A172 (cell line): ENCODE results near the gene ZNF771. TPM values are rescaled to one million over a fixed set of nuclear protein-coding genes. Genes with fewer than 3 reads are reported as not detected.

Experiments
- DNase-seq: peaks from one replicate; pipeline ENCODE4 v3.0.0-alpha.2; 2015; ENCODE audit warnings: low spot score
- total RNA-seq: library from RNA; depleted of rRNA; stranded (reverse); fragments of >200 nt; shearing (Covaris generic); gene quantifications from 2 replicates; pipeline ENCODE4 v1.2.3, GENCODE V29; 2014; rRNA removed

The ZNF771 gene
- total RNA-seq = 19.2 and 27.4 TPM in 2 replicates

DNA sequence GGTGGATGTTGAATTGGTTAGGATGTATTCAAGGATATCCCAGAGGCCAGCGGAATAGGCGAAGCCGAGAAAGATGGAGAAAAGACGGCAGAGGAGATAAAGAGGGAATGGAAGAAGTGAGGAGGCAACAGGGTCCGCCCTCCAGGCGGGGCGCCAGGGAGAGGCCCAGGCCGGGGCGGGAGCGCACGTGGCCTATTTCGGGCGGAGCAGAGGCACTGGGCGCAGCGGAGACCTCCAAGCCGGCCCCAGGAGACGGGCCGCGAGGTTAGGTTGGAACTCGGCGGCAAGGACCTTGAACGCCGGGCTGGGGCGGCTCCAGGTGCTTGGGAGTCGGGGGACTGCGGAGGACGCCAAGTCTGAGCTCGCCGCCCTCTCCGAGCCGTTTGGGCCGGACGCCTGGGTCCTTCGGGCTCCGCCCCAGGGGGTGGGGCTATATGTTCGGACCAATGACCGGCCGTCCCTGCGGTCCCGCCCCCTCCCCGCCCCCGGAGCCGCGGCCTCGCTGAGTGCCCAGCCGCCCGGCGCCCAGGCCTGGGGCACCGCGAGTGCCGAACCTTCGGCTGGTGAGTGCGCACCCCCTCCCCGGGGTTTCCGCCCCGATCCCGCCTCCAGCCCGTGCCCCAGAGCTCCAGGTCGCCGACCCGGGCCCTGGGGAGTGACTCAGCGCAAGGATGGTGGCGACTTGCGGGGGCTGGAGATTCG lies at the start of gene ZNF771:
Gene ZNF771 (plus strand): TSS at position 505 of the 702 bp plus-strand sequence. CDS start 448 bp downstream, outside the sequence.
- peak; percentile 82 for DNase-seq

DNA sequence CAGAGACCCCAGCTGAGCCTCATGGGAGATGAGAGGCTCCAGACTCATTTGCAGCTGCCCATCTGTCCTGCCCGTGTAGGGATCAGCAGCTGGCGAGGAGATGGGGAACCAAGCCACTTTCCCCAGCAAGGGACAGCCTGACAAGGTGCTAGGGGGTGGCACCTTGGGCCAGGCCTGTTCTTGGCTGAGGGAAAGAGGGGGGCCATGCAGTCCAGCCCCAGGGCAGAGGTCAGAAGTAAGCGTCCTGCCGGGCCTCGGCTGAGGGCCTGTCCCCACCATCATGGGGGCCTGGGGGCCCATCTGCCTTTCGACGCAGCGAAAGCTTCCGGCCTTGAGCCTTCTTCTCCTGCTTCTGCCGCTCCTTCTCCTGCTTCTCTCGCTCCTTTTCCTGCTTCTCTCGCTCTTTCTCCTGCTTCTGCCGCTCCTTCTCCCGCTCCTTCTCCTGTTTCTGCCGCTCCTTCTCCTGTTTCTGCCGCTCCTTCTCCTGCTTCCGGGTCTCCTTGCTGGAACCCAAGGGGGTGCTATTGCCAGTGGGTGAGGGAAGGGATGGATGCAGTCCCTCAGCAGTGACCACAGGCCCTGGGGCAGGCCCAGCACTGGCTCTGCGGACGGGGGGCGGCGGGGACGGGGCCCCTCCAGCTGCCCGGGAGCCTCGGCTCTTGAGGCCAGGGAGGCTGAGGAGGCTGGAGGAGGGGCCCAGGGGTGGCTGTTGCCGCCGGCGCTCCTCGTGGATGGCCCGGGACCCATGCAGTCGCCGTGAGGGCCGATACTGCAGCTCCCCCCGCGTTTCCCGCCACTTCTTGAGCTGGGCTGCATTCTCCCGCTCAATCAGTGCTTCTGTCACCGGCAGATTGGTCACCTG lies 49.5 kb upstream of the ZNF771 start:
- DNase-seq = no peak

DNA sequence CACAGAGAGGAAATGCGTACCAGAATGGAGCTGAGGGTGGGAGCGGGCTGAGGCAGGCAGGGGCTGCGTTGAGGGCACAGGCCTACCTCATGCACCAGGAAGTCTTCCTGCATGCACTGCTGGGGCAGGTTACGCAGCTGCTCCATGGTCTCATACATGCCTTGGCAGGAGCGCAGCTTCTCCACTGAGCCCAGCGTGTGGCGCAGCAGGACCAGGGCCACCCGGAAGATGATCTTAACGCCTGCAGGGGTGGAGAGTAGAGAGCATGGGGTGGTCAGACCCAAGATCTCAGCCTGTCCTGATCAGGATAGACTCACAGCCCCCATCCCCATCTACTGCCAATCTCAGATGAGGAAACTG lies 48.8 kb upstream of the ZNF771 start:
- no peak for DNase-seq

DNA sequence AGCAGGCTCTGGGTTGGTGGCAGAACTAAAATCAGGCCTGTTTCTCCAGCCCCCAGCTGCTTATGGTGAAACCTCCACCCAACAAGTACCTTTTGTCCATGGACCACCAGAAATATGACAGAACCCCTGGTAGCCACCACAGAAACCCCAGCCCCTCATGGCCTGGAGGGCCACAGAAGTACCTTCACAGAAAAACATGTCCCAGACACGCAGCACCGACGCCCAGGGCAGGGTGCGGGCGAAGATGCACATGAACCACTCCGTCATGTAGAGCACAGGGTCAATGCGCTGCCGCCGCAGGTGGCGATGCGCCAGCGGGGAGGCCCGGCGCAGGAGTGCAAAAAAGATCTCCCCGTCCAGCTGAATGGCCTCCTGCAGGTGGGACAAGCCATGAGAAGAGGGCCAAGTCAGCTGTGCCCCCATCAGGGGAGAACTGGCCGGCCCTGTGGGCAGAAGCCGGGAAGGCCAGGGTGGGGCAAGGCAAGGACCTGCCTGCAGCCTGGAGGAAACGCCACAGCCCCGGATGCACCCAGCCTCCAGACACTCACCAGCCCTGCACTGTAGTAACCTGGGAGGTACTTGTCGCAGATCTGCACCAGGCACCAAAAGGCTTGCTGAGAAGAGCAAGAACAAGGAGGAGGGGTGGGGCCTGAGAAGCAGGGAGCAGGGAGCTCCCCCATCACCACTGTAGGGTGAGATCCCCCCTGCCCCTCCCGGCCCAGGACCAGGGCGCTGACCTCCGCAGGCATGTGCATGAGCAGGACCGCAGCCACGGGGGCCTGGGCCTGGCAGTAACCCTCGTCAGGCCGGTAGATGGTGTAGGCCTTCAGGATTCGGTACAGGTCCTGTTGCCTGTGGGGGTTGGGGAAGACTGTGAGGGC lies 48.2 kb upstream of the ZNF771 start:
- DNase-seq = no peak

DNA sequence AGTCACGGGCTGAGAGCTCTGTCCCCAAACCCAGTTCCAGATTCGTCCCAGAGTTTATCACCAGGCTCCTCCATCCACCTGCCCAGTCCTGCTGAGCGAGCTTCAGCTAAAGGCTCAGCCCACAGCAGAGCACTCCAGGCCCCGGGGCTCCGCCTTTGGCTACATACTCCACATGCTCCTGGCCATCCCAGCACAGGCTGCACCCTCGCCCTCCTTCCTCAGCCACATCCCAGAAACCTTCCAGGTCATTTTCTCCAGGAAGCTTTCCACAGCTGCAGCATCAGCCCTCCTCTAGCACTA lies 47.6 kb upstream of the ZNF771 start:
- DNase-seq = no peak

DNA sequence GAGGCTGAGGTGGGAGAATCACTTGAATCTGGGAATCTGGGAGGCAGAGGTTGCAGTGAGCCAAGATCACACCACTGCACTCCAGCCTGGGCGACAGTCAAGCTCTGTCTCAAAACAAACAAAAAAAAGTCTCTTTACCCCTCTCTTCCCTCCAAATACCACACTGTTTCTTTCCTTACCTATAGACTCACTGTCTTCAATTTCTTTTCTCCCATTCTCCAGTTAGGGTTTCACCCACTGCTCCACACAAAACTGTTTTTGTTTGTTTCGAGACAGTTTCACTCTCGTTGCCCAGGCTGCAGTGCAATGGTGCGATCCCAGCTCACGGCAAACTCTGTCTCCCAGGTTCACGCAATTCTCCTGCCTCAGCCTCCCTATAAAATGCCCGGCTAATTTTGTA lies 46.2 kb upstream of the ZNF771 start:
- no peak for DNase-seq

DNA sequence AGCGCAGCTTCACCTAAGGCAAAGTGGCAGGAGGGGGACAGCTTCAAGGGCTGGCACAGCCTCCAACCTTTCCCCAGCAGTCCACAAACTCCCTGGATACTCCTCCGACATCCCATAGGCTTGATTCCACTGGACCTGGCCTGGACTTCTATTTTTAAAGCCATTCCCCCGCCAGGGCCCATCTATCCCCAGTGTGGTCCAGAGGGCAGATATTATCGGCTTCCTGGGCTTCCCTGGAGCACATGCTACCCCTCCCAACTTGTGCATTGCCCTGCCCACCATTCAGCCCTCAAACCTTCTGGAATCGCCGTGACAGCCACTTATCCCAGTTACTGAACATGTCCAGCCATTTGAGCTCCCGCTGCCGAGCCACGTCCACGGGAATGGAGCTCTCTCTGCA lies 42.2 kb upstream of the ZNF771 start:
- DNase-seq = no peak

DNA sequence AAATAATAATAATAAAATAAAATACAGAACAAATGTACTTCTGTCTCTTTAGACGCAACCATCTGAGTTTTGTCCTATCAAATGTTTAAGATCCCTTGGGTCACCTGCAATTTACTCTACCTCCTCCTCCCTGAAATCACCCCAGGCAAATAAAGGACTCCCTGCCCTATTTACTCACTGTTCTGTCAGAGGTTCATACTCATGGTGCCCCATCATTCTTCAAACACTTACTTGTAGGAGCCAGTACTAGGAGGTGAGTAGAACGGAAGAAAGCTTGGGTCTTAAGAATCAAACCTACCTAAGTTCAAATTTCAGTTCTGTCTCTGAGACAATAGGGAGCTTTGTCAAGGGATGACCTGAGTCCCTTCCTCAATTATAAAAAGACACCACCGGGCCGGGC lies 40.9 kb upstream of the ZNF771 start:
- DNase-seq = no peak

DNA sequence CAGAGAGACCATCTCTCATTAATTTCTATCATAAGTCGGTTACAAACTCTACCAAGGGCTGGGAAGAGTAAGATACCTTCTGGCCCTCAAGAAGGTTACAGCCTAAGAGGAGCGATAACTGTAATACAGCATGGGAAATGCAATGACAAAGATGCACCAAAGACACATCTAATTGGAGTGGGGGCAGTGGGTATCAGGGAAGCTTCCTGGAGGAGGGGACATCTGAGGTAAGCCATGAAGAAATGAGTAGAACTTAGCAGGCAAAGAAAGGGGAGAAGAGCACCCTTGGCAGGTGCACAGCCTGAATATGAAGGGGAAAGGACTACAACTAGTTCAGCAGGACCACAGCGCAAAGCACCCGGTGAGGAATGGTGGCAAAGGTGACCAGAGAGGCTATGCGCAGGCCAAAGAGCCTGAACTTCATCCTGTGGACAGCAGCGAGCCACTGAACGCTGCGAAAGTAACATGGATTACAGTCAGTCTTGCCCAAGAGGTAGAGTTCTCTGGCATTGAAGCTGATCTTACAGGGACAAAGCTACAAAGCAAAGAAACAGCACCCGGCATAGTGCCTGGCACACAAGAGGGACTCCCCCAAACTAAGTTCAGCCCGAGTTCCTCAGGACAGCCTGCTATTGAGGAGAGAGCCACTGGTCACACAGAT lies 39.9 kb upstream of the ZNF771 start:
- DNase-seq = no peak

DNA sequence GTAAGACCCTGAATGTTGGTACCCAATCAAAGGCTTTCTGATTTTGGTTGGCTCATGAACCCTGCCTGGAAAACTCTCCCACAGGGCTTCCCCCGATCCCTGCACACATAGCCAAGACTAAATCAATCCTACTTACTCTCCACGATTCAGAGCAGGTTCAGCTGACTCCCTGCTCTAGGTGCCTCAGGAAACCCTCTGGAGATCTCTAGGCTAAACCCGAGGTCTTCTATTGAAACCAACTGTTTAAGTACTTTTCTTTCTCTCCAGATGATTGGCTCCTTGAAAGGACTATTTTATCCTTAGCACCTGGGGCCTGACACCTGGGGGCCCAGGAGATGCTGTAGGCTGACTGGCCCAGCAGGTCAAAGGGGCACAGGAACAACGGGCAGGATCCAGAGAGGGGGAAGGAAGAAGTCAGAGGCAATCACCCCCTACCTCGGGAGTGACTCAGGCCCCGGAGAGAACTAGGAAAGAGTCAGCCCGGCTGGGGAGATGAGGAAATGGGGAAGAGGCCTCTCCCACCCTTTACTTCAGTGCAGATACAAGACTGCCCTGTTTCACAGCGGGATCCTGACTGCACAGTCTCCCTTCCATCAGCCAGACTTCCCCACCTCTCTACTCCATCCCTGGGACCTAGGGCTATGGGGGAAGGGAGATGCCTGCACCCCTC lies 39.1 kb upstream of the ZNF771 start:
- peak; percentile 59 for DNase-seq

DNA sequence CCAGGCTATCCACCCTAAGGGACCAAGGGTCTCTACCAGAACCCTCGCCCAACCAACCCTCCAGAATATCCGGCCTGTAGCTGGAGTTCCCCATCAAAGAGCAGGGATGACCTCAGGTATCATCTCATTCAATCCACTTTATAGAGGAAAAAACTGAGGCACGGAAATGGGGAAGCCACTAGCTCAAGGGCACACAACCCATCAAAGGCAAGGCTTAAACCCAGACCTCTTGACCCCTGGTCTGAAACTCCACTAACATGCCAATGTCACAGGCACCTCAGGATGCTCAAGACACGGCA lies 38.7 kb upstream of the ZNF771 start:
- DNase-seq = no peak

DNA sequence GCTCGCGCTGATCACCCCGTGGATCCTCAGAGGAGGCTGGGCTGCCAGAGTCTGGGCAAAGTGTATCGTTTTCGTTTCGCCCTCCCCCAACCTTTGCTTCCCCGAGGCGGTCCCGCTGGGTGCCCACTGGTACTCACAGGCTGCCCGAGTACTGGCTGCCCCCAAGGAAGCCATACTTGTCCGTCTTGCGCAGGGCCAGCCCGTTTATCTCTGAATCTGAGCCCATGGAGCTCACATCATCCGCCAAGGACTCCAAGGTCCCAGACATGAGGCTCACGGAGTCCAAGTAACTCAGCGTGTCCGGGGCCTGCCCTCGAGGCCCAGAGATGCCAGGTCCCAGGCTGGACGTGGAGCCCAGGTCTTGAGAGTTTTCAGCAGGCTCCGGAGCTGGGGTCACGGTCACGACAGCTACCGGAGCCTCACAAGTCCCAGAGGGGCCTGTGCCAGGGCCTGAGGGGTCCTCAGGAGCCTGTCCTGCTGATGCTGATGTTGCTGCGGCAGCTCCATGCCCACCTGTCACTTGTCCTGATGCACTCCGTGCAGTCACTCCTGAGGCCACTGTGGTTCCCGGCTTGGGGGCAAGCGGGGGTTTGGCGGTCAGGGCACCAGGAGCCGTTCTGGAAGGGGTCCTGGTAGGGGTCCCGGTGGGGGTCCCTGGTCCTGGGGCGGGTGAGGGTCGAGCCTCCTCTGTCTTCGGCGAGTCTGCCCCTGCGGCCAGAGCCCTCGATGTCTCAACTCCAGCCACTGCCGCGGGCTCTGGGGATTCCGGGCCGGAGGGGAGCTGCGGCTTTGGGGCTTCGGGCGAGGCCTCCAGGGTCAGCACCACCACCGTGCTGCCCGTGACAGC lies 38.1 kb upstream of the ZNF771 start:
- DNase-seq = no peak

DNA sequence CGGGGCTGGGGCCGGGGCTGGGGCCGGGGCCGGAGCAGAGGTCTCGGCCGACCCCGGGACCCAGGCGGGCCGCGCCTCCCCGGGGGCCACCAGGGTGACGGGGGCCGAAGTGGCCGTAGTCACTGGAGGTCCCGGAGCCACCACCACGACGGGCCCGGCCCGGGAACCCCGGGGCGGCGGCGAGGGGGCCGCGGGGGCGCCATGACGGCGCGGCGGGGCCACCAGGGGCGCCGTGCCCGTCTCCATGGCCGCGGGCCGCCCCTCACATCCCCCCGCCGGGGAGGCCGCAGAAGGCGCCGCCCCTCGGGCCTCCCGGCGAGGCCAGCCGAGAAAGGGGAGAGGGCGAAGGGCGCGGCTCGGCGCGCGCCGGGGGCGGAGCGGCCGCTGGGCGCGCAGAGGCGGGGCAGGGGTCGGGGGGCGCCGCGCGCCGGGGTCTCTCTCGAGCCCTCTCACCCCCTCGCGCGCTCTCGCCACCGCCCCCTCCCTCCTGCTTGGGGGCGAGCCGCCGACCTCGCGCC lies 37.4 kb upstream of the ZNF771 start:
- no peak for DNase-seq

DNA sequence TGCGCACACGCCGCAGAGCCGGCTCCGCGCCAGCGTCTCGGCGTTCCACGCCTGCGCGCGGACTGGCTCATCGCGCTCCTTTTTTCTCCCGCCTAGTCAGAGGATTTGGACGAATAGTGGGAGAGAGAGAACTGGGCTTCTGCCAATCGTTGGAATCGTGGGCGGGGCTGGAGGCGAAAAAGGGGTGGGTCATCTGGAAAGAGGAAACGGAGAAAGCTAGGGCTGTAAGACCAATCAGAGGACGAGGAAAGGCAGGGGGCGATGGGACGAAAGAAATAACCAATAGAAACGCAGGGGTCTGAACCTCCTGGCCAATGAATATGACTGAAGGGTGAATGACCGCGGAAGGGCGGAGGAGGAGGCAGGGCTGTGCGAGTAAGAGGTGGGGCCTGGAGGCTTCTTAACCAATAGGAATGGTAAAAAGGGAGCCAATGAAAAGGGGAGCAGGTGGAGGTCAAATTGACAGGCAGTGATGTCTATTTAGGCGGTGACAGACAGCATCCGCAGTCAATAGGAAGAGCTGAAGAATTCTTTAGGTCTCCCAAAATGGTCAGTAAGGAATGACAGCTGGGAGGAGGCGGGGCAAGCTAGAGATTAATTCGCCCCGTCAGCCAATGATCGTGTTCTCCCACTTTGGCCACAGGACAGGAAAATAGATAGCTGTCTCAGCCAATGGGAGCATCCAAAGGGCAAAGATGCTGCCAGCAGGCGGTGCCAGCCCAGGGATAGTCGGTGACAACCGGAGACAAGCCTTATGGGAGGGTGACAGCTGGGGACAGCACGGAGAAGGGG lies 36.8 kb upstream of the ZNF771 start, which contains the start of gene TBC1D10B:
Gene TBC1D10B (minus strand): TSS at position 39 of the 792 bp plus-strand sequence. CDS start 311 bp downstream, outside the sequence.
- DNase-seq = peak; percentile 100

DNA sequence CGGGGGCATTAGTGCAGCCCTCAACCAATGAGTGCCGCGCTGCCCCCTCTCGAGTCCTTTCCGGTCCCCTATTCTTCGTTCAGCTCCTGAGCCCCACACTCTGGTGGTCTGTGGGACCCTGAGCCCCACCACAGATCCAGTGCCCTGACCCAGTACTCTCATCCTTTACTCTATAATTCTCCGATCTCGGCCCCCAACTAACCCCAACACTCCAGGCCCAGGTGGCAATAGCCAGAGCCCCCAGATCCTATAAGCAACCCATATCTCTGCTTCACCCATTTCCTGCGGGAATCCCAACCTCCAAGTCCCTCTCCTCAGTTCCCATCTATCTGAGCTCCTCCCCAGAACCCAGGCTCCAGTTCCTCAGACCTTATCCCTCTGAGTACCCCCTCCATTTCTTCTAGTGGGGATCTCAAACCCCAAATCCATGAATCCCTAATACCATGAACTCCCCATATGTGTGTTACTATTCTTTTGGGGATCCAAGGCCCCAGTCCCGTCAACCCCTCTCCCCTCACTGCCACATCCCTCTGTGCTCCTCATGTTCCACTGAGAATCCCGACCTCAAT lies 36.1 kb upstream of the ZNF771 start:
- DNase-seq = no peak

DNA sequence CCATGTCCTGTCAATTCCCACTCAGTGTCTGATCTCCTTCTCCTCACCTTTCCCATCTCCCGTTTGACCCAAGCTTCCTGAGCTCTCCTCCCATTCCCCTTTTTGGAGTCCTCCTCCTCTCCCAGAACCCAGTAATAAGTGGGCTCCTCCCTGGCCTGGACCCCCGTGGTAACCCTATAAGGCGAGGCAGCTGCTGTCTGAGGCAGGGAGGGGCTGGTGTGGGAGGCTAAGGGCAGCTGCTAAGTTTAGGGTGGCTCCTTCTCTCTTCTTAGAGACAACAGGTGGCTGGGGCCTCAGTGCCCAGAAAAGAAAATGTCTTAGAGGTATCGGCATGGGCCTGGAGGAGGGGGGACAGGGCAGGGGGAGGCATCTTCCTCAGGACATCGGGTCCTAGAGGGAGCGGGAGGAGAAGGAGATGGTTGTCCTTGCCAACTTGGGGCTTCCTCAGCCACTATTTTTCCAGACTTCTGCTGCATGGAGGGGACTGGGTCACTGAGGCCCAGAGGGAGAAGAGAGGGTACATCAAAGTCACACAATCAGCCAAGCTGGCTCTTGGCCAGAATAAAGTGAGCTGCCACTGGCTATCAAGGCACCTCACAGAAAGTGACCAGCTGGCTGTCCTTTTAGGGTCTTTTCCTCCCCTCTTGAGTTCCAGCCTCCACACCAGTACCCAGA lies 35.2 kb upstream of the ZNF771 start:
- no peak for DNase-seq

DNA sequence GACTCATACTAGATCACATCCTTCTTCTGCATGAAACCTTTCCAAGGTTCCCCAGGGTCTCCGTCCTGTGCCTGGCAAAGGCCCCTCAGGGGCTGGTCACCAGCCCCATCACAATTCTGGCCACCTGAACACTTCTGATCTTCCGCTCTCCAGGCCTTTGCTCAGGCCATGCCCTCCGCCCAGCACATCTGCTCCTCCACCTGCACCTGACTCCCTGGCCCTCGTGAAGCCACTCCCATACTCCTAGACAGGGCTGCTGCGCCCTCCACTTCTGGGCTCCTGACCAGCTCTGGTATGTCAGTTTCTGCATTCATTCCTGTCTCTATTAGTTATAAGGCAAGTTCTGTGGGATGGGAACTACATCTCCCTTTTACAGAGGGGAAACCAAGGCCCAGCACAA lies 34.7 kb upstream of the ZNF771 start:
- DNase-seq = no peak

DNA sequence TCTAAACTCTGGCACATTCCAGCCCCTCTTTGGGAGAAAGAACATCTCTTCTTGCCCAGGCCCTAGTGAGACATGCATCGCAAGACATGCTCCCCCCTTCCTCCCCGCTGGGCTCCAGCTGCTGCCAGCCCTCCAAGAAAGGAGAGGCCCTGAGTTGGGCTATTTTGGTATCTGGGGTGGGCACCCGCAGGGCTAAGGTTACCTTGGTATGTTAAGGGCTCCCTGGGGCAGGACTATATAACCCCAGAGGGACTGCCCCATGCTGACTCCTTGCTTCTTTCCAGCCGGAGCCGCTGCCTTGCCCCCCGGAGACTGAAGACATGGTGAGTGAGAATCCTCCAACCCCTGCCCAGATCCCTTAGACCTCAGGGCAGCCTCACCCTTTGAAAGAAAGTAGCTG lies 32.9 kb upstream of the ZNF771 start, which contains the start of gene MYL11:
Gene MYL11 (plus strand): TSS at position 265 of the 400 bp plus-strand sequence. CDS start 56 bp downstream, at position 321.
- DNase-seq = no peak
